DOHH2 (cell line): Measurements from ENCODE around the gene GYS1.

Experiments
- EZH2phosphoT487 ChIP-seq: fragments of 200-600 bp; sonication (generic); IDR thresholded peaks from 2 replicates; pipeline ENCODE4 v1.6.1; 2017; ENCODE audit warnings: borderline replicate concordance, mild to moderate bottlenecking, antibody characterized with exemption, low read length, moderate library complexity, mixed read lengths
- TF ChIP-seq, protein P1 (sequence below): fragments of 200-600 bp; sonication (generic); IDR thresholded peaks from one replicate; pipeline ENCODE4 v1.5.1; 2014; ENCODE audit warnings: antibody characterized with exemption, mild to moderate bottlenecking, low read depth, low read length; ENCODE audit not compliant: poor library complexity, severe bottlenecking

DNA sequence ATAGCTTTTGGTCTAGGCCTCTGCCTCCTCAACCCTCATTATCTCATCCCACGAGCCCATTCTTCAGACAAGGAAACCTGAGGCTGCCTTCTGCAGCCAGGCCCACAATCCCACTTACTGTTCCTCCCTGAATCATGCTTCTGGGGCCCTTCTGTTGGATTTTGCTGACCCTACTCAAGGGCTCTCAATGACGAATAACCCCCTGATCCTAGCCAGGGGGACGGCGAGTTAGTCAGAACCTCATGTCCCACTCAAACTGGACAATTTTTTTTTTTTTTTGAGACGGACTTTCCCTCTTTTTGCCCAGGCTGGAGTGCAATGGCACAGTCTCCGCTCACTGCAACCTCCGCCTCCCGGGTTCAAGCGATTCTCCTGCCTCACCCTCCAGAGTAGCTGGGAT, 29.0 kb upstream of the GYS1 start:
- TF ChIP-seq, protein P1, sequence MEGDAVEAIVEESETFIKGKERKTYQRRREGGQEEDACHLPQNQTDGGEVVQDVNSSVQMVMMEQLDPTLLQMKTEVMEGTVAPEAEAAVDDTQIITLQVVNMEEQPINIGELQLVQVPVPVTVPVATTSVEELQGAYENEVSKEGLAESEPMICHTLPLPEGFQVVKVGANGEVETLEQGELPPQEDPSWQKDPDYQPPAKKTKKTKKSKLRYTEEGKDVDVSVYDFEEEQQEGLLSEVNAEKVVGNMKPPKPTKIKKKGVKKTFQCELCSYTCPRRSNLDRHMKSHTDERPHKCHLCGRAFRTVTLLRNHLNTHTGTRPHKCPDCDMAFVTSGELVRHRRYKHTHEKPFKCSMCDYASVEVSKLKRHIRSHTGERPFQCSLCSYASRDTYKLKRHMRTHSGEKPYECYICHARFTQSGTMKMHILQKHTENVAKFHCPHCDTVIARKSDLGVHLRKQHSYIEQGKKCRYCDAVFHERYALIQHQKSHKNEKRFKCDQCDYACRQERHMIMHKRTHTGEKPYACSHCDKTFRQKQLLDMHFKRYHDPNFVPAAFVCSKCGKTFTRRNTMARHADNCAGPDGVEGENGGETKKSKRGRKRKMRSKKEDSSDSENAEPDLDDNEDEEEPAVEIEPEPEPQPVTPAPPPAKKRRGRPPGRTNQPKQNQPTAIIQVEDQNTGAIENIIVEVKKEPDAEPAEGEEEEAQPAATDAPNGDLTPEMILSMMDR: no peak
- TF ChIP-seq EZH2phosphoT487: no peak
